Mesenchymal stem cell (in vitro differentiated cells and primary cell): ENCODE measurements around the gene ZIC4. TPM values are rescaled to one million over a fixed set of nuclear protein-coding genes. Genes with fewer than 3 reads are reported as not detected.

Experiments
- DNase-seq: peaks from one replicate; pipeline ENCODE4 v3.0.0-alpha.2; 2013
- H2AFZ ChIP-seq: one replicate; pipeline ENCODE4 v1.6.1; 2013; ENCODE audit warnings: low read depth, mild to moderate bottlenecking, control low read depth, inconsistent platforms, low read length, moderate library complexity
- H2AK5ac ChIP-seq: 2 replicates; pipeline ENCODE4 v1.6.1; 2013; ENCODE audit warnings: low read length, moderate library complexity, mild to moderate bottlenecking, inconsistent platforms; ENCODE audit not compliant: severe bottlenecking
- H2BK120ac ChIP-seq: one replicate; pipeline ENCODE4 v1.6.1; 2013; ENCODE audit warnings: low read depth, mild to moderate bottlenecking, inconsistent platforms, low read length, moderate library complexity
- H2BK12ac ChIP-seq, 2 experiments: one replicate each; pipeline ENCODE4 v1.6.1; 2013; ENCODE audit warnings: inconsistent platforms in 2 of 2, low read length in 2 of 2, mild to moderate bottlenecking in 2 of 2, moderate library complexity in 2 of 2, control low read depth in 1 of 2
- H2BK15ac ChIP-seq: one replicate; pipeline ENCODE4 v1.6.1; 2013; ENCODE audit warnings: mild to moderate bottlenecking, low read depth, inconsistent platforms; ENCODE audit not compliant: poor library complexity, severe bottlenecking
- H2BK5ac ChIP-seq: 2 replicates; pipeline ENCODE4 v1.6.1; 2013; ENCODE audit warnings: low read depth, mild to moderate bottlenecking, low read length, control low read depth, inconsistent platforms; ENCODE audit not compliant: poor library complexity, severe bottlenecking
- H3K14ac ChIP-seq, 2 experiments: one replicate each; pipeline ENCODE4 v1.6.1; 2013; ENCODE audit warnings: inconsistent platforms in 2 of 2, low read length in 2 of 2, control low read depth in 1 of 2, mild to moderate bottlenecking in 1 of 2, moderate library complexity in 1 of 2
- H3K18ac ChIP-seq, 2 experiments: one replicate each; pipeline ENCODE4 v1.6.1; 2013; ENCODE audit warnings: inconsistent platforms in 2 of 2, low read length in 2 of 2, control low read depth in 1 of 2, low read depth in 1 of 2, mild to moderate bottlenecking in 1 of 2
- H3K23ac ChIP-seq, 2 experiments: one replicate each; pipeline ENCODE4 v1.6.1; 2013; ENCODE audit warnings: inconsistent platforms in 2 of 2, low read length in 2 of 2, mild to moderate bottlenecking in 2 of 2, moderate library complexity in 2 of 2, control low read depth in 1 of 2
- H3K27ac ChIP-seq: 2 replicates; pipeline ENCODE4 v1.5.1; 2013; ENCODE audit warnings: mild to moderate bottlenecking, moderate library complexity, low read length, control low read depth, inconsistent platforms; ENCODE audit not compliant: poor library complexity, severe bottlenecking
- H3K27me3 ChIP-seq, 2 experiments: 2 replicates each; pipeline versions ENCODE4 v1.6.1 to v1.7.0; 2013; ENCODE audit warnings: low read length in 2 of 2, mild to moderate bottlenecking in 2 of 2, moderate library complexity in 2 of 2, control low read depth in 1 of 2, inconsistent platforms in 1 of 2; ENCODE audit not compliant: control insufficient read depth in 1 of 2, insufficient read depth in 1 of 2
- H3K36me3 ChIP-seq, 2 experiments: 2 replicates each; pipeline versions ENCODE4 v1.6.1 to v1.7.0; 2013; ENCODE audit warnings: low read length in 2 of 2, control low read depth in 1 of 2, inconsistent platforms in 1 of 2, low read depth in 1 of 2, mild to moderate bottlenecking in 1 of 2; ENCODE audit not compliant: insufficient read depth in 2 of 2, control insufficient read depth in 1 of 2
- H3K4ac ChIP-seq, 2 experiments: one replicate each; pipeline ENCODE4 v1.6.1; 2013; ENCODE audit warnings: inconsistent platforms in 2 of 2, low read length in 2 of 2, mild to moderate bottlenecking in 2 of 2, moderate library complexity in 2 of 2, control low read depth in 1 of 2, low read depth in 1 of 2
- H3K4me1 ChIP-seq: 2 replicates; pipeline ENCODE4 v1.6.1; 2013; ENCODE audit warnings: low read depth, low read length, control low read depth; ENCODE audit not compliant: control insufficient read depth, insufficient read depth
- H3K4me2 ChIP-seq: 2 replicates; pipeline ENCODE4 v1.6.1; 2013; ENCODE audit warnings: low read length, mild to moderate bottlenecking, inconsistent platforms; ENCODE audit not compliant: poor library complexity, severe bottlenecking
- H3K4me3 ChIP-seq, 2 experiments: 2 replicates each; pipeline versions ENCODE4 v1.5.1 to v1.7.0; 2013; ENCODE audit warnings: low read length in 2 of 2, mild to moderate bottlenecking in 2 of 2, control low read depth in 1 of 2, low read depth in 1 of 2; ENCODE audit not compliant: insufficient read depth in 1 of 2
- H3K79me1 ChIP-seq: replicated peaks from 2 replicates; pipeline ENCODE4 v1.6.1; 2013; ENCODE audit warnings: mild to moderate bottlenecking, control low read depth, low read length, inconsistent platforms; ENCODE audit not compliant: poor library complexity, severe bottlenecking
- H3K9ac ChIP-seq: 2 replicates; pipeline ENCODE4 v1.7.0; 2013; ENCODE audit warnings: mild to moderate bottlenecking, low read length, moderate library complexity
- H3K9me3 ChIP-seq: 2 replicates; pipeline ENCODE4 v1.7.0; 2013; ENCODE audit warnings: mild to moderate bottlenecking, low read length; ENCODE audit not compliant: control insufficient read depth
- H4K8ac ChIP-seq: one replicate; pipeline ENCODE4 v1.6.1; 2013; ENCODE audit warnings: inconsistent platforms, mild to moderate bottlenecking, low read length, moderate library complexity
- H4K91ac ChIP-seq: one replicate; pipeline ENCODE4 v1.6.1; 2013; ENCODE audit warnings: mild to moderate bottlenecking, low read length, inconsistent platforms
- WGBS: methylation state at CpG from one replicate; pipeline ENCODE4 v1.1.7; 2013; ENCODE audit warnings: mixed read lengths; 5-methylcytosine and 5-hydroxymethylcytosine counted together
- polyA plus RNA-seq, 2 experiments: library from polyadenylated mRNA; stranded (reverse); fragments of 200-250 nt; gene quantifications; one replicate each; pipeline ENCODE4 v1.2.3, GENCODE V29; 2013

ZIC4 gene
- not detected for polyA plus RNA-seq (2013, experiment 1 of 2)
- polyA plus RNA-seq (2013, experiment 2 of 2): not detected

GRCh38 chr3:147406028-147406931 is at the start of gene ZIC4:
Gene ZIC4, minus strand, starts transcription at chr3:147406543. Its CDS starts 3,746 bp downstream, at chr3:147402797.
- Histone ChIP-seq H3K23ac (no peak within 1 kb of the TSS), H3K27ac (peak within 1 kb of the TSS; percentile 70), H3K4me1 (peaks cover 22% of the 10 kb centered on the region), H3K4me3 (peak within 1 kb of the TSS; percentile 32 to 46), H2BK12ac (no peak within 1 kb of the TSS), H2AK5ac (peak within 1 kb of the TSS; percentile 26), H4K91ac (no peak within 1 kb of the TSS), H3K27me3 (peaks cover 7 to 100% of the 10 kb centered on the region in 2 experiments), H2BK15ac (no peak within 1 kb of the TSS), H3K18ac (no peak within 1 kb of the TSS), H3K14ac (no peak within 1 kb of the TSS), H3K4ac (no peak within 1 kb of the TSS), H3K9ac (no peak within 1 kb of the TSS), H2BK120ac (no peak within 1 kb of the TSS), H4K8ac (no peak within 1 kb of the TSS), H3K79me1 (peaks cover 3% of the 10 kb centered on the region), H3K9me3 (no peaks in the 10 kb centered on the region), H2AFZ (no peak within 1 kb of the TSS), H2BK5ac (peak within 1 kb of the TSS; percentile 84), H3K36me3 (peaks cover 0 to 10% of the 10 kb centered on the region in 2 experiments), H3K4me2 (peak within 1 kb of the TSS; percentile 84)
- DNase-seq: no peak
- WGBS: 3% methylated on average over 14 of the region's 25 CpGs

- H3K27me3 ChIP-seq: no peaks in the 10 kb centered on the region
- no peak overlapping the region for H4K91ac ChIP-seq
- no peak overlapping the region for H2AK5ac ChIP-seq
- H3K27ac ChIP-seq: no peak overlapping the region
- no peaks in the 10 kb centered on the region for H3K79me1 ChIP-seq
- H3K4ac ChIP-seq: no peak overlapping the region
- DNase-seq: no peak
- H3K36me3 ChIP-seq: no peaks in the 10 kb centered on the region
- no peak overlapping the region for H4K8ac ChIP-seq
- no peak overlapping the region for H2AFZ ChIP-seq
- no peak overlapping the region for H3K23ac ChIP-seq
- no peaks in the 10 kb centered on the region for H3K4me1 ChIP-seq
- no peak overlapping the region for H2BK5ac ChIP-seq
- no peak overlapping the region for H2BK15ac ChIP-seq
- no peak overlapping the region for H3K9ac ChIP-seq
- no peak overlapping the region for H3K4me3 ChIP-seq
- no CpG with 5 or more reads among the region's 3 CpGs for WGBS
- no peaks in the 10 kb centered on the region for H3K9me3 ChIP-seq
- no peak overlapping the region for H2BK120ac ChIP-seq
- no peak overlapping the region for H3K14ac ChIP-seq
- no peak overlapping the region for H3K4me2 ChIP-seq
- H2BK12ac ChIP-seq: no peak overlapping the region
- H3K18ac ChIP-seq: no peak overlapping the region
Observed at GRCh38 chr3:147449669-147450068, 43.3 kb upstream of the ZIC4 start.

- H3K14ac ChIP-seq: no peak overlapping the region
- H4K91ac ChIP-seq: no peak overlapping the region
- no peak overlapping the region for H3K18ac ChIP-seq
- H3K4me3 ChIP-seq: no peak overlapping the region
- peaks cover 6% of the 10 kb centered on the region for H3K9me3 ChIP-seq
- H3K79me1 ChIP-seq: no peaks in the 10 kb centered on the region
- no peak overlapping the region for H2BK12ac ChIP-seq
- H3K9ac ChIP-seq: no peak overlapping the region
- no peak overlapping the region for H3K23ac ChIP-seq
- no peak overlapping the region for H2AFZ ChIP-seq
- no peak overlapping the region for H4K8ac ChIP-seq
- no peaks in the 10 kb centered on the region for H3K27me3 ChIP-seq
- H3K4ac ChIP-seq: no peak overlapping the region
- no peak overlapping the region for H3K4me2 ChIP-seq
- no peaks in the 10 kb centered on the region for H3K36me3 ChIP-seq
- H2BK120ac ChIP-seq: no peak overlapping the region
- H2AK5ac ChIP-seq: no peak overlapping the region
- H3K27ac ChIP-seq: no peak overlapping the region
- no peak overlapping the region for H2BK5ac ChIP-seq
- DNase-seq: no peak
- H3K4me1 ChIP-seq: no peaks in the 10 kb centered on the region
- H2BK15ac ChIP-seq: no peak overlapping the region
Observed at GRCh38 chr3:147447224-147447623, 40.9 kb upstream of the ZIC4 start.

GRCh38 chr3:147431751-147432150 is 25.4 kb upstream of the ZIC4 start:
- Histone ChIP-seq H2BK15ac (no peak overlapping the region), H4K8ac (no peak overlapping the region), H3K36me3 (no peaks in the 10 kb centered on the region), H2AFZ (no peak overlapping the region), H3K4me3 (no peak overlapping the region), H3K14ac (no peak overlapping the region), H2BK120ac (no peak overlapping the region), H3K79me1 (no peaks in the 10 kb centered on the region), H3K23ac (no peak overlapping the region), H3K9ac (no peak overlapping the region), H4K91ac (no peak overlapping the region), H3K18ac (no peak overlapping the region), H2BK5ac (no peak overlapping the region), H2BK12ac (no peak overlapping the region), H3K4ac (no peak overlapping the region), H3K27me3 (no peaks in the 10 kb centered on the region), H3K27ac (no peak overlapping the region), H3K4me2 (no peak overlapping the region), H2AK5ac (no peak overlapping the region), H3K4me1 (no peaks in the 10 kb centered on the region), H3K9me3 (no peaks in the 10 kb centered on the region)
- no peak for DNase-seq
- WGBS: 92% methylated on average over 2 of the region's 3 CpGs
